HepG2 (cell line): ENCODE results near the gene SLC35F3. TPM values are rescaled to one million over a fixed set of nuclear protein-coding genes. Genes with fewer than 3 reads are reported as not detected.

Experiments used
- ATF7-NPFF ChIP-seq: sonication (generic); formaldehyde crosslinking; IDR thresholded peaks from 2 replicates; pipeline ENCODE4 v1.8.1; 2023; ENCODE audit warnings: mild to moderate bottlenecking, low read depth, missing genetic modification reagents, moderate library complexity
- CBX1 ChIP-seq: IDR thresholded peaks from one replicate; pipeline ENCODE4 v1.6.1; 2016; ENCODE audit warnings: antibody characterized with exemption, low read depth
- FOSL2 ChIP-seq: sonication (generic); formaldehyde crosslinking; IDR thresholded peaks from 2 replicates; pipeline ENCODE4 v1.4.0; 2020; ENCODE audit warnings: missing genetic modification reagents
- FOXA3 ChIP-seq: IDR thresholded peaks from 2 replicates; pipeline ENCODE4 v1.6.1; 2016; ENCODE audit warnings: missing genetic modification reagents, missing compliant biosample characterization
- HDAC1 ChIP-seq: sonication (generic); formaldehyde crosslinking; IDR thresholded peaks from 2 replicates; pipeline ENCODE4 v1.5.1; 2020; ENCODE audit warnings: mild to moderate bottlenecking, missing genetic modification reagents
- HMG20A ChIP-seq: IDR thresholded peaks from 2 replicates; pipeline ENCODE4 v1.6.1; 2016; ENCODE audit warnings: borderline replicate concordance
- PITX1 ChIP-seq: sonication (generic); formaldehyde crosslinking; IDR thresholded peaks from 2 replicates; pipeline ENCODE4 v1.5.1; 2020; ENCODE audit warnings: mild to moderate bottlenecking, missing genetic modification reagents
- RELA ChIP-seq: sonication (generic); formaldehyde crosslinking; IDR thresholded peaks from 2 replicates; pipeline ENCODE4 v1.4.0; 2020; ENCODE audit warnings: missing genetic modification reagents
- SAP130 ChIP-seq: IDR thresholded peaks from 2 replicates; pipeline ENCODE4 v1.6.1; 2016; ENCODE audit warnings: low read depth
- SIX1 ChIP-seq: sonication (generic); formaldehyde crosslinking; IDR thresholded peaks from 2 replicates; pipeline ENCODE4 v1.4.0; 2020; ENCODE audit warnings: missing genetic modification reagents, borderline replicate concordance
- SOX6 ChIP-seq, 2 experiments: fragments of 450-650 bp in 1 of 2; sonication (generic) in 1 of 2; formaldehyde crosslinking in 1 of 2; IDR thresholded peaks; 2 replicates each; pipeline versions ENCODE4 v1.4.0 to v1.6.1; 2017 to 2020; ENCODE audit warnings: antibody characterized with exemption in 1 of 2, mild to moderate bottlenecking in 1 of 2, missing genetic modification reagents in 1 of 2
- SRSF1 ChIP-seq: fragments of 200-400 bp; formaldehyde crosslinking; optimal IDR thresholded peaks from 2 replicates; pipeline ENCODE3; 2017; ENCODE audit warnings: mild to moderate bottlenecking, low read depth, low read length, moderate library complexity
- TEAD3 ChIP-seq: optimal IDR thresholded peaks from 2 replicates; pipeline ENCODE3; 2016; ENCODE audit warnings: borderline replicate concordance
- ZFP36 ChIP-seq: fragments of 150-350 bp; IDR thresholded peaks from 2 replicates; pipeline ENCODE4 v1.6.1; 2018; ENCODE audit warnings: borderline replicate concordance, low read length, low read depth; ENCODE audit not compliant: partially characterized antibody
- ZNF124 ChIP-seq: sonication (generic); formaldehyde crosslinking; IDR thresholded peaks from 2 replicates; pipeline ENCODE4 v1.4.0; 2020; ENCODE audit warnings: missing genetic modification reagents
- ZNF331 ChIP-seq: sonication (generic); formaldehyde crosslinking; IDR thresholded peaks from 2 replicates; pipeline ENCODE4 v1.4.0; 2020; ENCODE audit warnings: missing genetic modification reagents
- ZNF335 ChIP-seq: sonication (generic); formaldehyde crosslinking; IDR thresholded peaks from 2 replicates; pipeline ENCODE4 v1.4.0; 2020; ENCODE audit warnings: missing genetic modification reagents
- ZNF780A ChIP-seq: sonication (generic); formaldehyde crosslinking; IDR thresholded peaks from 2 replicates; pipeline ENCODE4 v1.8.0; 2022; ENCODE audit warnings: mild to moderate bottlenecking, missing genetic modification reagents, moderate library complexity
- ZSCAN9 ChIP-seq: IDR thresholded peaks from 2 replicates; pipeline ENCODE4 v1.6.1; 2016; ENCODE audit warnings: borderline replicate concordance
- polyA plus RNA-seq, 8 experiments: library from polyadenylated mRNA; depleted of rRNA in 3 of 8; stranded (reverse) in 7 of 8; unstranded in 1 of 8; fragments of >200 nt; fragmentation: Illumina TruSeq in 4 of 8; extraction: Trizol in 4 of 8; gene quantifications; 2 replicates each; pipeline versions ENCODE4 v1.2.1 to v1.2.3, GENCODE V29; 2011 to 2016; ENCODE audit warnings: low read depth in 4 of 8, missing spikeins in 1 of 8, mixed read lengths in 1 of 8; ENCODE audit not compliant: insufficient read depth in 1 of 8
- total RNA-seq, 5 experiments: library from RNA; depleted of rRNA; stranded (reverse); fragments of >200 nt; fragmentation: Illumina TruSeq; extraction: Trizol; gene quantifications; 2 replicates each; pipeline ENCODE4 v1.2.3, GENCODE V29; 2016; ENCODE audit warnings: low read depth in 1 of 5
- TF ChIP-seq, protein P1 (sequence below): sonication (generic); formaldehyde crosslinking; conservative IDR thresholded peaks from 2 replicates; pipeline ENCODE4 v1.4.0; 2020; ENCODE audit warnings: mild to moderate bottlenecking, missing genetic modification reagents, moderate library complexity
- TF ChIP-seq, protein P2 (sequence below): IDR thresholded peaks from 2 replicates; pipeline ENCODE4 v1.4.0; 2020; ENCODE audit warnings: mild to moderate bottlenecking, missing genetic modification reagents
- TF ChIP-seq, protein P3 (sequence below): sonication (generic); formaldehyde crosslinking; IDR thresholded peaks from 2 replicates; pipeline ENCODE4 v1.5.0; 2020; ENCODE audit warnings: mild to moderate bottlenecking, missing genetic modification reagents, moderate library complexity

Gene SLC35F3
- total and polyA plus RNA-seq, 2 of the 13 experiments (the other 11 are each of a cell fraction or from before 2014, with no cell fraction given), result not detected

DNA sequence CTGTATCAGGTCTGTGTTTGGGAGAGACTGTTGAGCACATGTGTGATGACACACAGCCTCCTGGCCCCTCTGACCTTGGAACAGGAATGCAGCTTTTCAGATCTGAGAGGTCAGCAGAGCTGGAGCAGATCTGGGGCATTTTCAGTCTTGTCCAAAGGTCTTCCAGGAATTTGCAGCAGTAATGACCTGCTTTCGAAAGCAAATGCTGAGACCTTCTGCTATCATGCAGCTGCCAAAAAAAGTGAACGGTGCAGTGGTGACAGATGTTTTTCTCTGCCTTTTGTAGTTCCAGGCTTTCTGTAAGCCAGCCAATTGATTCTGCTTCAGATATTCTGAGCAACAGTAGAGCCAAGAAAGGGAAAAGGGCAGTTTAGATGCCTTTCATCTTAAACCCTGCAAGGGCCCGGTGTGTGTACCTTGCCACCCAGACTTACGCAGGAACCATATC, 331.0 kb downstream of the SLC35F3 start (continued):
- TF ChIP-seq SOX6 (IDR thresholded peaks at IDR 0.05) (no peak), SOX6 (CRISPR knock-in tag; IDR thresholded peaks at IDR 0.05) (peak; percentile 34; the same call in 1 of the 2 replicates), TEAD3 (peak; percentile 74), ZNF124 (CRISPR knock-in tag) (peak; percentile 90; the same call in 1 of the 2 replicates), FOSL2 (CRISPR knock-in tag) (peak; percentile 42; the same call in 1 of the 2 replicates), CBX1 (no peak), HMG20A (CRISPR knock-in tag) (peak; percentile 32; the same call in 1 of the 2 replicates), ZSCAN9 (no peak), ZNF331 (CRISPR knock-in tag) (0 out of 2 replicates have a peak, but pooled peaks have one; percentile 49), SAP130 (peak; percentile 34; the same call in 1 of the 2 replicates), RELA (no peak), SIX1 (CRISPR knock-in tag) (no peak), SRSF1 (no peak), ZNF335 (CRISPR knock-in tag) (no peak), PITX1 (CRISPR knock-in tag) (0 out of 2 replicates have a peak, but pooled peaks have one; percentile 52), ZFP36 (no peak), FOXA3 (CRISPR knock-in tag) (0 out of 2 replicates have a peak, but pooled peaks have one; percentile 10), HDAC1 (CRISPR knock-in tag) (no peak), ZNF780A (CRISPR knock-in tag) (no peak), ATF7-NPFF (no peak)
- TF ChIP-seq, protein P1, sequence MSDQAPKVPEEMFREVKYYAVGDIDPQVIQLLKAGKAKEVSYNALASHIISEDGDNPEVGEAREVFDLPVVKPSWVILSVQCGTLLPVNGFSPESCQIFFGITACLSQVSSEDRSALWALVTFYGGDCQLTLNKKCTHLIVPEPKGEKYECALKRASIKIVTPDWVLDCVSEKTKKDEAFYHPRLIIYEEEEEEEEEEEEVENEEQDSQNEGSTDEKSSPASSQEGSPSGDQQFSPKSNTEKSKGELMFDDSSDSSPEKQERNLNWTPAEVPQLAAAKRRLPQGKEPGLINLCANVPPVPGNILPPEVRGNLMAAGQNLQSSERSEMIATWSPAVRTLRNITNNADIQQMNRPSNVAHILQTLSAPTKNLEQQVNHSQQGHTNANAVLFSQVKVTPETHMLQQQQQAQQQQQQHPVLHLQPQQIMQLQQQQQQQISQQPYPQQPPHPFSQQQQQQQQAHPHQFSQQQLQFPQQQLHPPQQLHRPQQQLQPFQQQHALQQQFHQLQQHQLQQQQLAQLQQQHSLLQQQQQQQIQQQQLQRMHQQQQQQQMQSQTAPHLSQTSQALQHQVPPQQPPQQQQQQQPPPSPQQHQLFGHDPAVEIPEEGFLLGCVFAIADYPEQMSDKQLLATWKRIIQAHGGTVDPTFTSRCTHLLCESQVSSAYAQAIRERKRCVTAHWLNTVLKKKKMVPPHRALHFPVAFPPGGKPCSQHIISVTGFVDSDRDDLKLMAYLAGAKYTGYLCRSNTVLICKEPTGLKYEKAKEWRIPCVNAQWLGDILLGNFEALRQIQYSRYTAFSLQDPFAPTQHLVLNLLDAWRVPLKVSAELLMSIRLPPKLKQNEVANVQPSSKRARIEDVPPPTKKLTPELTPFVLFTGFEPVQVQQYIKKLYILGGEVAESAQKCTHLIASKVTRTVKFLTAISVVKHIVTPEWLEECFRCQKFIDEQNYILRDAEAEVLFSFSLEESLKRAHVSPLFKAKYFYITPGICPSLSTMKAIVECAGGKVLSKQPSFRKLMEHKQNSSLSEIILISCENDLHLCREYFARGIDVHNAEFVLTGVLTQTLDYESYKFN (CRISPR knock-in tag), result peak; percentile 67
- TF ChIP-seq, protein P2, sequence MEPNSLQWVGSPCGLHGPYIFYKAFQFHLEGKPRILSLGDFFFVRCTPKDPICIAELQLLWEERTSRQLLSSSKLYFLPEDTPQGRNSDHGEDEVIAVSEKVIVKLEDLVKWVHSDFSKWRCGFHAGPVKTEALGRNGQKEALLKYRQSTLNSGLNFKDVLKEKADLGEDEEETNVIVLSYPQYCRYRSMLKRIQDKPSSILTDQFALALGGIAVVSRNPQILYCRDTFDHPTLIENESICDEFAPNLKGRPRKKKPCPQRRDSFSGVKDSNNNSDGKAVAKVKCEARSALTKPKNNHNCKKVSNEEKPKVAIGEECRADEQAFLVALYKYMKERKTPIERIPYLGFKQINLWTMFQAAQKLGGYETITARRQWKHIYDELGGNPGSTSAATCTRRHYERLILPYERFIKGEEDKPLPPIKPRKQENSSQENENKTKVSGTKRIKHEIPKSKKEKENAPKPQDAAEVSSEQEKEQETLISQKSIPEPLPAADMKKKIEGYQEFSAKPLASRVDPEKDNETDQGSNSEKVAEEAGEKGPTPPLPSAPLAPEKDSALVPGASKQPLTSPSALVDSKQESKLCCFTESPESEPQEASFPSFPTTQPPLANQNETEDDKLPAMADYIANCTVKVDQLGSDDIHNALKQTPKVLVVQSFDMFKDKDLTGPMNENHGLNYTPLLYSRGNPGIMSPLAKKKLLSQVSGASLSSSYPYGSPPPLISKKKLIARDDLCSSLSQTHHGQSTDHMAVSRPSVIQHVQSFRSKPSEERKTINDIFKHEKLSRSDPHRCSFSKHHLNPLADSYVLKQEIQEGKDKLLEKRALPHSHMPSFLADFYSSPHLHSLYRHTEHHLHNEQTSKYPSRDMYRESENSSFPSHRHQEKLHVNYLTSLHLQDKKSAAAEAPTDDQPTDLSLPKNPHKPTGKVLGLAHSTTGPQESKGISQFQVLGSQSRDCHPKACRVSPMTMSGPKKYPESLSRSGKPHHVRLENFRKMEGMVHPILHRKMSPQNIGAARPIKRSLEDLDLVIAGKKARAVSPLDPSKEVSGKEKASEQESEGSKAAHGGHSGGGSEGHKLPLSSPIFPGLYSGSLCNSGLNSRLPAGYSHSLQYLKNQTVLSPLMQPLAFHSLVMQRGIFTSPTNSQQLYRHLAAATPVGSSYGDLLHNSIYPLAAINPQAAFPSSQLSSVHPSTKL (CRISPR knock-in tag), result peak; percentile 65
- TF ChIP-seq, protein P3, sequence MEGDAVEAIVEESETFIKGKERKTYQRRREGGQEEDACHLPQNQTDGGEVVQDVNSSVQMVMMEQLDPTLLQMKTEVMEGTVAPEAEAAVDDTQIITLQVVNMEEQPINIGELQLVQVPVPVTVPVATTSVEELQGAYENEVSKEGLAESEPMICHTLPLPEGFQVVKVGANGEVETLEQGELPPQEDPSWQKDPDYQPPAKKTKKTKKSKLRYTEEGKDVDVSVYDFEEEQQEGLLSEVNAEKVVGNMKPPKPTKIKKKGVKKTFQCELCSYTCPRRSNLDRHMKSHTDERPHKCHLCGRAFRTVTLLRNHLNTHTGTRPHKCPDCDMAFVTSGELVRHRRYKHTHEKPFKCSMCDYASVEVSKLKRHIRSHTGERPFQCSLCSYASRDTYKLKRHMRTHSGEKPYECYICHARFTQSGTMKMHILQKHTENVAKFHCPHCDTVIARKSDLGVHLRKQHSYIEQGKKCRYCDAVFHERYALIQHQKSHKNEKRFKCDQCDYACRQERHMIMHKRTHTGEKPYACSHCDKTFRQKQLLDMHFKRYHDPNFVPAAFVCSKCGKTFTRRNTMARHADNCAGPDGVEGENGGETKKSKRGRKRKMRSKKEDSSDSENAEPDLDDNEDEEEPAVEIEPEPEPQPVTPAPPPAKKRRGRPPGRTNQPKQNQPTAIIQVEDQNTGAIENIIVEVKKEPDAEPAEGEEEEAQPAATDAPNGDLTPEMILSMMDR (CRISPR knock-in tag), result 0 out of 2 replicates have a peak, but pooled peaks have one; percentile 3
